GM21723 (cell line): ENCODE results near the gene PGM3.

Experiments
- ATAC-seq: cut with Tn5 transposase; IDR thresholded peaks from one replicate; pipeline ENCODE4 v1.9.1; 2021; ENCODE audit warnings: mild to moderate bottlenecking, moderate library complexity; ENCODE audit not compliant: unreplicated experiment

The PGM3 gene

GRCh38 chr6:83124553-83124952 is 68.5 kb downstream of the PGM3 start:
- no peak for ATAC-seq

- ATAC-seq: no peak
Observed at GRCh38 chr6:83119742-83120300, 73.2 kb downstream of the PGM3 start.

- no peak for ATAC-seq
Observed at GRCh38 chr6:83117802-83118201, 75.3 kb downstream of the PGM3 start.
